GM11168 (cell line): ENCODE results near the gene PRR22.
"Not testable (repeated sequence)": the region's sequence is repeated elsewhere in the genome, so short reads cannot be mapped to it uniquely, and the experiment has no call there.

Experiments
- in situ Hi-C: fragments of 300-500 bp; cut with MboI; formaldehyde crosslinking; loops from one replicate; pipeline ENCODE4 v1.12.0; 2022; ENCODE audit warnings: low sequenced_read_pairs; ENCODE audit not compliant: unreplicated experiment

Gene PRR22

GRCh38 chr19:5767949-5768348 is 16.6 kb downstream of the PRR22 start:
- in situ Hi-C loops, result no loop called here

GRCh38 chr19:5765220-5765619 is 19.3 kb downstream of the PRR22 start:
- in situ Hi-C loops, result no loop called here

- in situ Hi-C loops, result no loop called here
Measured at GRCh38 chr19:5762608-5763217, 21.8 kb downstream of the PRR22 start.

GRCh38 chr19:5753743-5754142 is 30.8 kb downstream of the PRR22 start:
- in situ Hi-C loops, result no loop called here

GRCh38 chr19:5751709-5752108 is 32.8 kb downstream of the PRR22 start:
- in situ Hi-C loops, result no loop called here

GRCh38 chr19:5749505-5749904 is 35.0 kb downstream of the PRR22 start:
- in situ Hi-C loops, result no loop called here

- in situ Hi-C loops, result not testable (repeated sequence)
Measured at GRCh38 chr19:5748920-5749319, 35.6 kb downstream of the PRR22 start.

GRCh38 chr19:5744999-5745398 is 39.5 kb downstream of the PRR22 start:
- in situ Hi-C loops, result not testable (repeated sequence)

DNA sequence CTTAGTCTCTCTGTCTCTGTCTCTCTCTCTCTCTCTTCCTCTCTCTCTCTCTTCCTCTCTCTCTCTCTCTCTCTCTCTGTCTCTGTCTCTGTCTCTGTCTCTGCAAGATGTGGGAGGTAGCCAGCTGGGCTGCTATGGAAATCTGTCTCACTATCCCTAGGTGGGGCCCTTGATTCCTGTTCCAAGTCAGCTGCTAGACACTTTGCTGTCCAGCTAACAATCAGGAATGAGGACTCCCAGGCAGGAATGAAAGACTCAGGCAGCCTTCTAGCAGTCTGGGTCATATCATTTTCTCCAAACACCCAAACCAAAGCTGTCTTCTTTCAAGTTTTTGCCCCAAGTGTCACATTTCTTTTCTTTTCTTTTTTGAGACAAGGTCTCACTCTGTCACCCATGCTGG is 40.9 kb downstream of the PRR22 start:
- in situ Hi-C loops, result no loop called here

DNA sequence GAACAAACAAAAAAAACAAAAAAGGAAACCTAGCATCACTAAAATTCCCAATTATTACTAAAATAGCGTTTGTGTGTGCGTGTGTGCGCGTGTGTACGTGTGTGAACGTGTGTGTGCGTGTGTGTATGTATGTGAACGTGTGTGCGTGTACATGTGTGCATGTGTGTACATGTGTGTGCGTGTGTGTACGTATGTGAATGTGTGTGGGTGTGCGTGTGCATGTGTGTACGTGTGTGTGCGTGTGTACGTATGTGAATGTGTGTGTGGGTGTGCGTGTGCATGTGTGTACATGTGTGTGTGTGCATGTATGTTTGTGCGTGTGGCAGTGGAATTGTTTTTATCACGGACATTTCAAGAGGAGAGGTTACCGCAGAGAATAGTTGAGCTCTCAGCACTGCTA is 42.5 kb downstream of the PRR22 start:
- in situ Hi-C loops, result no loop called here

DNA sequence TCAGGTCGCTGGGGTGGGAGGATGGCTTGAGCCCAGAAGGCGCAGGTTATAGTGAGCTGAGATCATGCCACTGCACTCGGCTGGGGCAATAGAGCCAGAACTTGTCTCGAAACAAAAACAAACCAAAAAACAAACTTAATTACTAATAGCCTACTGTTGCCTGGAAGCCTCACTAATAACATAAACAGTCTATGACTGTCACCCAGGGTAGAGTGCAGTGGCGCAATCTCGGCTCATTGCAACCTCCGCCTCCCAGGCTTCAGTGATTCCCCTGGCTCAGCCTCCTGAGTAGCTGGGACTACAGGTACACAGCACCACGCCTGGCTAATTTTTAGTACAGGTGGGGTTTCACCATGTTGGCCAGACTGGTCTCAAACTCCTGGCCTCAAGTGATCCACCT is 46.1 kb downstream of the PRR22 start:
- in situ Hi-C loops, result no loop called here

- in situ Hi-C loops, result not testable (repeated sequence)
Measured at GRCh38 chr19:5733172-5733571, 51.4 kb downstream of the PRR22 start.
